CMK (cell line): ENCODE data around the gene CD74.
A peak's percentile ranks its signal among the peaks of the same experiment; 100 is the strongest.

ENCODE experiments used
- DNase-seq: peaks from one replicate; pipeline ENCODE4 v3.0.0-alpha.2; 2010; ENCODE audit warnings: low read depth

CD74 gene

GRCh38 chr5:150409638-150410523, 2.8 kb downstream of the CD74 start:
- peak; percentile 57 for DNase-seq

GRCh38 chr5:150408231-150408943, 4.3 kb downstream of the CD74 start:
- no peak for DNase-seq

- no peak for DNase-seq
Observed at GRCh38 chr5:150407096-150407720, 5.5 kb downstream of the CD74 start.

- no peak for DNase-seq
Observed at GRCh38 chr5:150406723-150407095, 6.0 kb downstream of the CD74 start.

GRCh38 chr5:150406103-150406722, 6.5 kb downstream of the CD74 start:
- DNase-seq = no peak

GRCh38 chr5:150404941-150405816, 7.5 kb downstream of the CD74 start:
- no peak for DNase-seq

GRCh38 chr5:150404535-150404934, 8.2 kb downstream of the CD74 start:
- no peak for DNase-seq

GRCh38 chr5:150404121-150404520, 8.6 kb downstream of the CD74 start:
- no peak for DNase-seq

GRCh38 chr5:150402901-150403342, 9.8 kb downstream of the CD74 start:
- no peak for DNase-seq

GRCh38 chr5:150402229-150402773, 10.4 kb downstream of the CD74 start:
- no peak for DNase-seq

- DNase-seq = no peak
Observed at GRCh38 chr5:150401376-150402228, 11.1 kb downstream of the CD74 start.

- peak; percentile 52 for DNase-seq
Observed at GRCh38 chr5:150401076-150401375, 11.7 kb downstream of the CD74 start.

GRCh38 chr5:150400316-150401075, 12.2 kb downstream of the CD74 start:
- no peak for DNase-seq

GRCh38 chr5:150399524-150400211, 13.0 kb downstream of the CD74 start:
- no peak for DNase-seq

GRCh38 chr5:150398722-150399523, 13.8 kb downstream of the CD74 start:
- DNase-seq = no peak

GRCh38 chr5:150397782-150398721, 14.7 kb downstream of the CD74 start:
- no peak for DNase-seq
